ENCODE data around the gene ARFIP1. TPM values are rescaled to one million over a fixed set of nuclear protein-coding genes. Genes with fewer than 3 reads are reported as not detected.

ARFIP1 gene
- total and polyA plus RNA-seq, 12 donors, result 7.4 to 18.7 (median 14.9) TPM

- Histone ChIP-seq H3K4me3 (no peak overlapping the region), H3K9me3 (no peaks in the 10 kb centered on the region), H3K27ac (no peak overlapping the region), H3K36me3 (peaks cover 0 to 85% (median 8%) of the 10 kb centered on the region in 9 donors), H3K4me1 (no peaks in the 10 kb centered on the region), H3K27me3 (no peaks in the 10 kb centered on the region)
- DNase-seq (no peak), ATAC-seq (no peak)
- 94 to 95% methylated on average over 1 of the region's 1 CpG for WGBS, 2 donors
- intact Hi-C loops (cut with DNase I), result no loop called here
- TF ChIP-seq CTCF (IDR thresholded peaks at IDR 0.05), result no peak
These were observed 106.4 kb downstream of the ARFIP1 start for GRCh38 chr4:152886201-152886600.

GRCh38 chr4:152887981-152888380, 108.2 kb downstream of the ARFIP1 start:
- peaks cover 0 to 89% (median 8%) of the 10 kb centered on the region in 9 donors for H3K36me3 ChIP-seq
- no peak overlapping the region for H3K4me3 ChIP-seq
- intact Hi-C loops (cut with DNase I), result no loop called here
- H3K27me3 ChIP-seq, result no peaks in the 10 kb centered on the region
- ATAC-seq (no peak), DNase-seq (no peak)
- 91 to 94% methylated on average over 6 of the region's 6 CpGs for WGBS, 2 donors
- TF ChIP-seq CTCF (IDR thresholded peaks at IDR 0.05), result no peak
- H3K4me1 ChIP-seq, result no peaks in the 10 kb centered on the region
- H3K9me3 ChIP-seq, result no peaks in the 10 kb centered on the region
- no peak overlapping the region for H3K27ac ChIP-seq

DNA sequence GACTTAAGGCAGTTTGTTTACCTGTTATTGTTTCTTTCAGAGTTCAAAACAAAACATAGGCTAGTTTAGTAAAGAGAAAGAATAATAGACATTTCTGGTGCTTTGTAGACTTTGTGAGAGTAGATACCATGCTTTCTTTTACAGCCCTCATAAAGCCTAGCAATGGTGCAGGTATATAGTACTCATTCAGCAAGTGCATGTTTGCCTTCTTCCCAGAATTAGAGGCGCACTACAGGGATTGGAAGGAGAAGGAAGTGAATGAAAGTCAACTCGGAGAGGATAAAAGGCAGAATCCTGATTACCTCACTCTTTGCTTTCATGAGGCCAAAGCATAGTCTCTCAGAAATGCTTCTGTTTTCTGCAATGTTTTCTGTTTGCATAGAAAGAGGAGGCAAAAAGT, 113.2 kb downstream of the ARFIP1 start:
- Histone ChIP-seq H3K36me3 (peaks cover 0 to 80% (median 8%) of the 10 kb centered on the region in 9 donors), H3K9me3 (no peaks in the 10 kb centered on the region), H3K4me3 (no peak overlapping the region), H3K4me1 (no peaks in the 10 kb centered on the region), H3K27me3 (no peaks in the 10 kb centered on the region), H3K27ac (no peak overlapping the region)
- intact Hi-C loops (cut with DNase I), result no loop called here
- ATAC-seq (no peak), DNase-seq (no peak)
- no peak for TF ChIP-seq CTCF (IDR thresholded peaks at IDR 0.05)
- 84 to 85% methylated on average over 2 of the region's 2 CpGs for WGBS, 2 donors

GRCh38 chr4:152894673-152895072, 114.9 kb downstream of the ARFIP1 start:
- no peaks in the 10 kb centered on the region for H3K27me3 ChIP-seq
- H3K36me3 ChIP-seq, result peaks cover 0 to 66% (median 4%) of the 10 kb centered on the region in 9 donors
- intact Hi-C loops (cut with DNase I), result no loop called here
- no peak overlapping the region for H3K4me3 ChIP-seq
- 83 to 91% methylated on average over 1 of the region's 1 CpG for WGBS, 2 donors
- H3K9me3 ChIP-seq, result no peaks in the 10 kb centered on the region
- ATAC-seq, result no peak
- no peaks in the 10 kb centered on the region for H3K4me1 ChIP-seq
- TF ChIP-seq CTCF (IDR thresholded peaks at IDR 0.05), result no peak
- H3K27ac ChIP-seq, result no peak overlapping the region
- no peak for DNase-seq

All from heart right ventricle (tissue), 16 donors.